ENCODE results near the gene PPP1R7. TPM values are rescaled to one million over a fixed set of nuclear protein-coding genes. Genes with fewer than 3 reads are reported as not detected.

The PPP1R7 gene
- total and polyA plus RNA-seq, 5 donors from 2014 or later = 68.0 to 150 (median 106) TPM

GRCh38 chr2:241108271-241109209 is 41.7 kb upstream of the PPP1R7 start:
- Histone ChIP-seq H3K27ac (ENCODE audit: insufficient read depth, low read length, poor library complexity, severe bottlenecking) (peak overlapping the region; percentile 81), H3K9me3 (ENCODE audit: control insufficient read depth in 2 of 2, low read length in 2 of 2) (no peaks in the 10 kb centered on the region), H3K4me1 (ENCODE audit: control insufficient read depth, insufficient read depth, low read length, poor library complexity, severe bottlenecking) (peaks cover 75% of the 10 kb centered on the region), H3K36me3 (ENCODE audit: control insufficient read depth, insufficient read depth, low read length) (peaks cover 7% of the 10 kb centered on the region), H3K4me3 (ENCODE audit: low read depth, low read length) (peak overlapping the region; percentile 49), H3K27me3 (ENCODE audit: control insufficient read depth, insufficient read depth, low read length) (no peaks in the 10 kb centered on the region)
- peaks cover 16 to 78% (median 38%) of the 10 kb centered on the region in 4 donors for H3K4me1 Mint-ChIP-seq
- H3K36me3 Mint-ChIP-seq = peaks cover 25% of the 10 kb centered on the region
- H3K9me3 Mint-ChIP-seq = peaks cover 0 to 6% (median 0%) of the 10 kb centered on the region in 7 donors
- H3K27me3 Mint-ChIP-seq = peaks cover 4% of the 10 kb centered on the region
- DNase-seq = peak in 2 of 3 donors; percentile 75 to 76
- peak; percentile 31 to 44 for ATAC-seq (ENCODE audit: low read depth in 2 of 2)
- peak overlapping the region; percentile 98 to 99 (median 99) for H3K27ac Mint-ChIP-seq
- H3K4me3 Mint-ChIP-seq = peak overlapping the region; percentile 70 to 92 (median 88)

GRCh38 chr2:241109210-241110088 is 40.8 kb upstream of the PPP1R7 start:
- Mint-ChIP-seq H3K27me3 (no peaks in the 10 kb centered on the region), H3K36me3 (peaks cover 31% of the 10 kb centered on the region), H3K9me3 (peaks cover 0 to 6% (median 0%) of the 10 kb centered on the region in 7 donors), H3K27ac (peak overlapping the region; percentile 98 to 99 (median 99)), H3K4me1 (peaks cover 16 to 71% (median 34%) of the 10 kb centered on the region in 4 donors), H3K4me3 (peak overlapping the region; percentile 88 to 92 (median 90))
- peak in 1 of 3 donors; percentile 41 for DNase-seq
- Histone ChIP-seq H3K27me3 (ENCODE audit: control insufficient read depth, insufficient read depth, low read length) (no peaks in the 10 kb centered on the region), H3K9me3 (ENCODE audit: control insufficient read depth in 2 of 2, low read length in 2 of 2) (no peaks in the 10 kb centered on the region), H3K27ac (ENCODE audit: insufficient read depth, low read length, poor library complexity, severe bottlenecking) (peak overlapping the region; percentile 81), H3K4me1 (ENCODE audit: control insufficient read depth, insufficient read depth, low read length, poor library complexity, severe bottlenecking) (peaks cover 67% of the 10 kb centered on the region), H3K36me3 (ENCODE audit: control insufficient read depth, insufficient read depth, low read length) (peaks cover 14% of the 10 kb centered on the region), H3K4me3 (ENCODE audit: low read depth, low read length) (peak overlapping the region; percentile 66)
- peak; percentile 31 to 47 for ATAC-seq (ENCODE audit: low read depth in 2 of 2)

DNA sequence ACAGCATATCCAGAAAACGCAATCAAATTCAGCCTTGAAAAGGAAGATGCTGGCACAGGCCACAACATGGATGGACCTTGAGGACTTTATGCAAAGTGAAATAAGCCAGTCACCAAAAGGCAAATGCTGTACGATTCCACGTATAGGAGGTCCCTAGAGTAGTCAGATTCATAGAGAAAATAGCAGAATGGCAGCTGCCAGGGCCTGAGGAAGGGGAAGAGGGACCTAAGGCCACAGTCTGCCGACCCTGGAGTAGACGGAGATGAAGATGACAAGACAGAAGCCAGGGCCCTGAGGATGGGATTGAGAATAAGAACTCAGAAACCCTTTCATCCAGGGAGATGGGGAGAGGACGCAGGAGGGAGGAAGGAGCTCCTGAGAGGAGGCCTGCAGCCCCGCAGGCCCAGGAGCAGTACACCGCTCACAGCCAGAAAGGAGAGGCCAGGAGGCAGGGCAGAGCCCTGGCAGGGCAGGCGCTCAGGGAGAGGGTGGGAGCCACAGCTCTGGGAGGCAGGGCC is 40.1 kb upstream of the PPP1R7 start:
- peaks cover 16 to 75% (median 36%) of the 10 kb centered on the region in 4 donors for H3K4me1 Mint-ChIP-seq
- peak overlapping the region; percentile 66 for H3K4me3 ChIP-seq (ENCODE audit: low read depth, low read length)
- DNase-seq = no peak

GRCh38 chr2:241110607-241111439 is 39.4 kb upstream of the PPP1R7 start:
- Histone ChIP-seq H3K9me3 (ENCODE audit: control insufficient read depth in 2 of 2, low read length in 2 of 2) (no peaks in the 10 kb centered on the region), H3K36me3 (ENCODE audit: control insufficient read depth, insufficient read depth, low read length) (peaks cover 24% of the 10 kb centered on the region), H3K27ac (ENCODE audit: insufficient read depth, low read length, poor library complexity, severe bottlenecking) (peak overlapping the region; percentile 81), H3K4me1 (ENCODE audit: control insufficient read depth, insufficient read depth, low read length, poor library complexity, severe bottlenecking) (peaks cover 57% of the 10 kb centered on the region), H3K4me3 (ENCODE audit: low read depth, low read length) (peak overlapping the region; percentile 66), H3K27me3 (ENCODE audit: control insufficient read depth, insufficient read depth, low read length) (no peaks in the 10 kb centered on the region)
- peaks cover 16 to 74% (median 35%) of the 10 kb centered on the region in 4 donors for H3K4me1 Mint-ChIP-seq
- no peaks in the 10 kb centered on the region for H3K27me3 Mint-ChIP-seq
- H3K27ac Mint-ChIP-seq = peak overlapping the region in 2 of 3 donors; percentile 98 to 99
- no peak for DNase-seq
- H3K4me3 Mint-ChIP-seq = peak overlapping the region; percentile 88 to 92 (median 90)
- ATAC-seq (ENCODE audit: low read depth in 2 of 2) = peak; percentile 15 to 29
- peaks cover 0 to 6% (median 0%) of the 10 kb centered on the region in 7 donors for H3K9me3 Mint-ChIP-seq
- peaks cover 40% of the 10 kb centered on the region for H3K36me3 Mint-ChIP-seq

More for the DNA sequence above, 40.1 kb upstream of the PPP1R7 start:
- no peaks in the 10 kb centered on the region for H3K27me3 Mint-ChIP-seq
- Histone ChIP-seq H3K9me3 (ENCODE audit: control insufficient read depth in 2 of 2, low read length in 2 of 2) (no peaks in the 10 kb centered on the region), H3K4me1 (ENCODE audit: control insufficient read depth, insufficient read depth, low read length, poor library complexity, severe bottlenecking) (peaks cover 62% of the 10 kb centered on the region), H3K27ac (ENCODE audit: insufficient read depth, low read length, poor library complexity, severe bottlenecking) (peak overlapping the region; percentile 81), H3K27me3 (ENCODE audit: control insufficient read depth, insufficient read depth, low read length) (no peaks in the 10 kb centered on the region), H3K36me3 (ENCODE audit: control insufficient read depth, insufficient read depth, low read length) (peaks cover 21% of the 10 kb centered on the region)
- no peak for ATAC-seq (ENCODE audit: low read depth in 2 of 2)
- H3K36me3 Mint-ChIP-seq = peaks cover 38% of the 10 kb centered on the region
- H3K4me3 Mint-ChIP-seq = peak overlapping the region; percentile 88 to 92 (median 90)
- peak overlapping the region; percentile 90 to 99 (median 98) for H3K27ac Mint-ChIP-seq
- peaks cover 0 to 6% (median 0%) of the 10 kb centered on the region in 7 donors for H3K9me3 Mint-ChIP-seq

DNA sequence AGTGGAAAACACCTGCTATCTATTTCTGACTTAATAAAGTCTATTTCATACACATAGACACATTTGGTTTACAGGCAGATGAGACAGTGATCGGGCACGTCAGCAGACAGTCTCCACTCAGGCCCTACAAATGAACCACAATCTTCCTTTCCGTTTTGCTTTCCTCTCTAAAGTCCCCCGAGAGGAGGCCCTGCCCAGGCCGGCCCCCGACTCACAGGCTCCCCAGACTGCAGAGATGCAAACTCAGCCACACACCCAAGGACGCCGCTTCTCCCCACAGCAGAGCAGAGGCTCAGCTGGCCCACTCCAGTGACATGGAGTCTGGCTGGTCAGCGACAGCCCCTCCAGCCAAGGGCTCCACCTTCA is 38.8 kb upstream of the PPP1R7 start:
- Mint-ChIP-seq H3K36me3 (peaks cover 46% of the 10 kb centered on the region), H3K4me1 (peaks cover 16 to 68% (median 35%) of the 10 kb centered on the region in 4 donors), H3K9me3 (peaks cover 0 to 6% (median 0%) of the 10 kb centered on the region in 7 donors), H3K27ac (peak overlapping the region; percentile 52 to 98 (median 92)), H3K27me3 (no peaks in the 10 kb centered on the region), H3K4me3 (peak overlapping the region; percentile 88 to 92 (median 90))
- ATAC-seq (ENCODE audit: low read depth in 2 of 2) (peak in 1 of 2 donors; percentile 39), DNase-seq (peak in 1 of 3 donors; percentile 42)
- H3K27ac ChIP-seq (ENCODE audit: insufficient read depth, low read length, poor library complexity, severe bottlenecking) = peak overlapping the region; percentile 81
- H3K27me3 ChIP-seq (ENCODE audit: control insufficient read depth, insufficient read depth, low read length) = no peaks in the 10 kb centered on the region
- peak overlapping the region; percentile 66 for H3K4me3 ChIP-seq (ENCODE audit: low read depth, low read length)
- H3K9me3 ChIP-seq (ENCODE audit: control insufficient read depth in 2 of 2, low read length in 2 of 2) = no peaks in the 10 kb centered on the region
- peaks cover 55% of the 10 kb centered on the region for H3K4me1 ChIP-seq (ENCODE audit: control insufficient read depth, insufficient read depth, low read length, poor library complexity, severe bottlenecking)
- H3K36me3 ChIP-seq (ENCODE audit: control insufficient read depth, insufficient read depth, low read length) = peaks cover 26% of the 10 kb centered on the region

- Mint-ChIP-seq H3K36me3 (peaks cover 49% of the 10 kb centered on the region), H3K4me3 (peak overlapping the region; percentile 88 to 92 (median 90)), H3K27me3 (no peaks in the 10 kb centered on the region), H3K4me1 (peaks cover 16 to 66% (median 35%) of the 10 kb centered on the region in 4 donors), H3K27ac (peak overlapping the region in 2 of 3 donors; percentile 92 to 98), H3K9me3 (peaks cover 0 to 6% (median 0%) of the 10 kb centered on the region in 7 donors)
- no peaks in the 10 kb centered on the region for H3K27me3 ChIP-seq (ENCODE audit: control insufficient read depth, insufficient read depth, low read length)
- peaks cover 25% of the 10 kb centered on the region for H3K36me3 ChIP-seq (ENCODE audit: control insufficient read depth, insufficient read depth, low read length)
- H3K27ac ChIP-seq (ENCODE audit: insufficient read depth, low read length, poor library complexity, severe bottlenecking) = peak overlapping the region; percentile 81
- ATAC-seq (ENCODE audit: low read depth in 2 of 2) (no peak), DNase-seq (no peak)
- peaks cover 55% of the 10 kb centered on the region for H3K4me1 ChIP-seq (ENCODE audit: control insufficient read depth, insufficient read depth, low read length, poor library complexity, severe bottlenecking)
- no peaks in the 10 kb centered on the region for H3K9me3 ChIP-seq (ENCODE audit: control insufficient read depth in 2 of 2, low read length in 2 of 2)
- H3K4me3 ChIP-seq (ENCODE audit: low read depth, low read length) = peak overlapping the region; percentile 66
Measured at GRCh38 chr2:241112046-241112445, 38.2 kb upstream of the PPP1R7 start.
